Panc1 (cell line): Measurements from ENCODE around the gene DLG2. TPM values are rescaled to one million over a fixed set of nuclear protein-coding genes. Genes with fewer than 3 reads are reported as not detected.

Source experiments
- ATAC-seq: fragments of 200-7000 bp; cut with Tn5 transposase; 2 replicates; pipeline ENCODE4 v1.9.1; 2020; ENCODE audit warnings: mild to moderate bottlenecking, moderate library complexity
- BruUV-seq: library from RNA; stranded (reverse); fragments of 400-500 nt; replicated peaks from 2 replicates; lab custom pipeline; 2021; lab: Mats Ljungman, UMichigan
- CTCF ChIA-PET: fragments of 300-600 bp; sonication (Branson Sonifier 250); formaldehyde crosslinking; loops from one replicate; lab custom pipeline; 2022; ENCODE audit warnings: antibody characterized with exemption; lab: Charles Lee
- POLR2A ChIA-PET: fragments of 300-600 bp; sonication (Branson Sonifier 250); formaldehyde crosslinking; loops from one replicate; lab custom pipeline; 2022; ENCODE audit warnings: antibody characterized with exemption; lab: Charles Lee
- DNase-seq: peaks from one replicate; pipeline ENCODE4 v3.0.0-alpha.2; 2010; ENCODE audit warnings: low read depth, low spot score
- H3K27ac ChIP-seq: 2 replicates; pipeline ENCODE4 v1.5.1; 2011; ENCODE audit warnings: mild to moderate bottlenecking, low read length, inconsistent platforms
- H3K27me3 ChIP-seq: fragments of 200-500 bp; sonication (Bioruptor generic); 2 replicates; pipeline ENCODE4 v1.6.0; 2014; ENCODE audit warnings: low read length, inconsistent platforms; ENCODE audit not compliant: control insufficient read depth, insufficient read depth
- H3K36me3 ChIP-seq: fragments of 200-500 bp; sonication (Bioruptor generic); 2 replicates; pipeline ENCODE4 v1.5.1; 2014; ENCODE audit warnings: inconsistent platforms, mild to moderate bottlenecking, low read length, moderate library complexity; ENCODE audit not compliant: control insufficient read depth, insufficient read depth
- H3K4me1 ChIP-seq: 2 replicates; pipeline ENCODE4 v1.5.1; 2011; ENCODE audit warnings: inconsistent platforms, mild to moderate bottlenecking, low read length, moderate library complexity; ENCODE audit not compliant: control insufficient read depth, insufficient read depth
- H3K4me3 ChIP-seq, 2 experiments: 2 replicates each; pipeline ENCODE4 v1.5.1; 2011 to 2012; ENCODE audit warnings: low read depth in 2 of 2, low read length in 2 of 2, mild to moderate bottlenecking in 2 of 2, inconsistent platforms in 1 of 2, moderate library complexity in 1 of 2
- H3K9me3 ChIP-seq: fragments of 200-500 bp; sonication (Bioruptor generic); 2 replicates; pipeline ENCODE4 v1.5.1; 2014; ENCODE audit warnings: low read depth, mild to moderate bottlenecking, inconsistent platforms, low read length, moderate library complexity; ENCODE audit not compliant: control insufficient read depth, insufficient read depth
- CTCF ChIP-seq: fragments of 450-650 bp; IDR thresholded peaks from 2 replicates; pipeline ENCODE4 v1.5.1; 2017; ENCODE audit warnings: mild to moderate bottlenecking
- POLR2AphosphoS5 ChIP-seq: IDR thresholded peaks from 2 replicates; pipeline ENCODE4 v1.6.1; 2012; ENCODE audit warnings: mild to moderate bottlenecking, low read depth, low read length, moderate library complexity
- REST ChIP-seq, 2 experiments: IDR thresholded peaks; 2 replicates each; pipeline ENCODE4 v1.6.1; 2011 to 2012; ENCODE audit warnings: low read depth in 2 of 2, control low read depth in 1 of 2, low read length in 1 of 2, mild to moderate bottlenecking in 1 of 2, moderate library complexity in 1 of 2; ENCODE audit not compliant: insufficient read depth in 1 of 2
- SIN3A ChIP-seq: IDR thresholded peaks from 2 replicates; pipeline ENCODE4 v1.6.1; 2012; ENCODE audit warnings: low read depth, mild to moderate bottlenecking, low read length, moderate library complexity, borderline replicate concordance; ENCODE audit not compliant: insufficient read depth
- TCF7L2 ChIP-seq: IDR thresholded peaks from 2 replicates; pipeline ENCODE4 v1.6.1; 2011; ENCODE audit warnings: mild to moderate bottlenecking, low read depth, low read length, inconsistent platforms
- in situ Hi-C: cut with HindIII; loops from 2 replicates; pipeline ENCODE4 v1.10.0; 2016; ENCODE audit warnings: low sequenced_read_pairs, low pct_unique_long_range_greater_than_20kb
- intact Hi-C: fragments of 100-400 bp; cut with micrococcal nuclease; formaldehyde crosslinking; loops from one replicate; pipeline ENCODE4 v1.10.0; 2022; ENCODE audit not compliant: unreplicated experiment
- total RNA-seq: library from RNA; stranded (reverse); gene quantifications from one replicate; pipeline ENCODE4 v1.2.1, GENCODE V29; 2021; ENCODE audit not compliant: unreplicated experiment

Gene DLG2
- total RNA-seq, 1 experiment from 2014 or later = 4.2 TPM

GRCh38 chr11:83845797-83846196, 1781.3 kb downstream of the DLG2 start:
- no peak for TF ChIP-seq REST (IDR thresholded peaks at IDR 0.05; ENCODE audit: insufficient read depth in 1 of 2, low read depth in 2 of 2, low read length in 1 of 2)
- no peak for TF ChIP-seq CTCF
- no peak for TF ChIP-seq POLR2AphosphoS5
- no peak for TF ChIP-seq TCF7L2
- TF ChIP-seq SIN3A = no peak
- intact Hi-C loops = no loop called here
- ChIA-PET POLR2A (no interaction called here), CTCF (no interaction called here)
- Histone ChIP-seq H3K36me3 (no peaks in the 10 kb centered on the region), H3K4me3 (no peak overlapping the region), H3K4me1 (no peaks in the 10 kb centered on the region), H3K27ac (no peak overlapping the region), H3K27me3 (peaks cover 6% of the 10 kb centered on the region; the same call in 1 of the 2 replicates), H3K9me3 (no peaks in the 10 kb centered on the region)
- DNase-seq = no peak
- in situ Hi-C loops = no loop called here
- no TSS peak for BruUV-seq
- no peak for ATAC-seq

- Histone ChIP-seq H3K4me3 (no peak overlapping the region), H3K36me3 (no peaks in the 10 kb centered on the region), H3K27me3 (peaks cover 11% of the 10 kb centered on the region), H3K4me1 (no peaks in the 10 kb centered on the region), H3K27ac (no peak overlapping the region), H3K9me3 (no peaks in the 10 kb centered on the region)
- no TSS peak for BruUV-seq
- intact Hi-C loops (no loop called here), in situ Hi-C loops (no loop called here)
- CTCF ChIA-PET = no interaction called here
- no peak for DNase-seq
- POLR2A ChIA-PET = no interaction called here
- ATAC-seq = no peak
- no peak for TF ChIP-seq CTCF
- TF ChIP-seq POLR2AphosphoS5 = no peak
- TF ChIP-seq SIN3A = no peak
- no peak for TF ChIP-seq TCF7L2
- no peak for TF ChIP-seq REST (IDR thresholded peaks at IDR 0.05; ENCODE audit: insufficient read depth in 1 of 2, low read depth in 2 of 2, low read length in 1 of 2)
These were observed 1786.8 kb downstream of the DLG2 start for GRCh38 chr11:83840326-83840725.
